HG02884 (cell line): ENCODE results near the gene YARS1.

Source experiments
- ATAC-seq: cut with Tn5 transposase; IDR thresholded peaks from one replicate; pipeline ENCODE4 v1.9.1; 2021; ENCODE audit warnings: mild to moderate bottlenecking, moderate library complexity; ENCODE audit not compliant: unreplicated experiment

Gene YARS1

DNA sequence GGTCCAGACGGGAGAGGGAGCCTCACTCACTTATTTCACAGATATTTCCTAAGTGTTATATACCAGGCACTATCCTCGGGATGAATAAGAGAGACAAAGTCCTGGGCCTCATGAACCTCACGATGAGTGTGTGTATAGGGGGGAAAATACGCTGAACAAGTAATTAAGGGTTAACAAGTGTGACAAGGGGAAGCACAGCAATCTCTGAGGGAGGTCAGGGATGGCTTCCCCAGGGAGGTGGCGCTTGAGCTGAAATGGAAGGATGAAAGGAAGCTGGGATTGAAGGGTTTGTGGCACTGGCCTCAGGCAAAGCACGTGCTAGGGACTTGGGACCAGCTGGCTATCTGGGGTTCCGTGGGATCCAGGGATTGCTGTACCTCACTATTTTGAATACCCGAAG, 68.2 kb downstream of the YARS1 start:
- no peak for ATAC-seq

DNA sequence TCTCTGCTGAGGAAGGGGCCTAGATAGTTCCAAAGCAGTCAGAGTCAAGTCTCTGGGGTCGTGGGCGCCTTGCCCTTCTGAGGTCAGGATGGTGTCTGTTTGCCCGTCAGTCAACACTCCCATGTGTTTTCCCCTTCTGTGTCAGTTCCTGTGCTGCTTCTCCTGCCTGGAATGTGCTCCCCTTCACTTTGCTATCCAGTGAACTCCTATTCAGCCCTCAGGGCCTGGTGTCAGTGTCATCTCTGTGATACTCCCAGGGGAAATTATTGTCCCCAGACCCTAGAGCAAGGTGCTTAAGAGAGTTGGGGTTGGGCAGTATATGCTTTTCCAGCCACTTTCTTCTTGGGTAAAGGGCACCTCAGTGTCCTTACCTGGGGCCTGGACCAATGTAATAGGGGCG, 68.8 kb downstream of the YARS1 start:
- ATAC-seq, result no peak

DNA sequence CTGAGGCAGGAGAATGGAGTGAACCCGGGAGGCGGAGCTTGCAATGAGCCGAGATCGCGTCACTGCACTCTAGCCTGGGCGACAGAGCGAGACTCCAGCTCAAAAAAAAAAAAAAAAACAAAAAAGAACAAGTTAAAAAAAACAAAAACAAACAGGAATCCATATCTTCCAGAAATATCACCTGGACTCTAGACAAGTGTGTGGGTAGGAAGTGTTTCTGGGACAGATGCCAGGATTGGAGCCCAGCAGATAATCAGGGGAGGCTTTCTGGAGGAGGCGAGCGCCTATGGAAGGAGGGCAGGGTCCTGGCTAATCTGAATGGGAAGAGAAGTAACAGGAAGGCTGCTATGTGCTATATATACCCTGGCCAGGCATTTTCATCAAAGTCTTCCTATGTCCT, 71.0 kb downstream of the YARS1 start:
- no peak for ATAC-seq

DNA sequence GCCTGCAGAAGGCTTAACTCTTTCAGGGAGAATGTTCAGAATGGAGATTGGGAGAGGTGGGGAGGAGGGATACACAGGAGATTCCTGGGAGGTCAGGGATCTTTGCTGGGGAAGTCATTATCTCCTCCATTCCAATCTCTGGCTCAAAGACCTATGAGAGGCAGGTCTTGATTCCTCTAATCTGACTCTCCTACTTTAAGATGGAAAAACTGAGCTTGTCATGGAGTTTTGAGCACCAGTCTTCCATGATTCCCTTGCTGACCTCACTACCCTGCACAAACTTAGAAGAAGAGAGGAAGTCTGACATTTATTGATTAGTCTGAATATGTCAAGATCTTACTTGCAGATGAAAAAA, 73.1 kb downstream of the YARS1 start:
- ATAC-seq, result no peak

DNA sequence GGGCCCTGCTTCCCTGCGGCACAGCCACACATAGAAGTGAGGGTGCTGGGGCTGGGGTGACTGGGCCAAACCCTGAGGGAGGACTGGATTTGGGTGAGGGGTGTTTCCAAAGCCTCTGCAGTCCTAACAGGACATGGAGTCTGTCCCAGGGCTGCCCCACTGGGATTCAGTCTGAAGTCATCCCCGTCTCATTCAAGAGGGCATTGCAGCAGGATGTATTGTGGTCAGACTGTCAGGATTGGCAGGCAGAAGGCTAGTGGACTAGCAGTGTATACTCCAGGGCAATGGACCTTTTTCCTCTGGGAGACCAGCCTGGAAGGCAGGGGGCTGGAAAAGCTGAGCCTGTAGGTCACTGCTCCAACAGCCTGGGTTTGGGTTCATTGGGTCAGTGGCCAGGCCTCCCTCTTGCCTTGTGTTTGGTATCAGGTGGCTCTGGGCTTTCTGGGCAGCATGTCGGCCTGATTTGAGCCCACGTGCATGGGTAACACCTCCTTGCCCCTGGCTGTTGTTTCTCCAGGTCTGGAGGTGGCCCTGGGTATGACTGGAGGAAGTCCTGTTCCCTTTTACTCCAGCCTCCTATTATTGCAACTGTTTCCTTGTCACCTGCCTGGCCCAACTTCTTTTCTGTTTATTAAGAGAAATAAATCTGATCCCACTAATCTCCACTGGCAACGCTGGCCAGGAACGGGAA, 73.6 kb downstream of the YARS1 start:
- no peak for ATAC-seq

DNA sequence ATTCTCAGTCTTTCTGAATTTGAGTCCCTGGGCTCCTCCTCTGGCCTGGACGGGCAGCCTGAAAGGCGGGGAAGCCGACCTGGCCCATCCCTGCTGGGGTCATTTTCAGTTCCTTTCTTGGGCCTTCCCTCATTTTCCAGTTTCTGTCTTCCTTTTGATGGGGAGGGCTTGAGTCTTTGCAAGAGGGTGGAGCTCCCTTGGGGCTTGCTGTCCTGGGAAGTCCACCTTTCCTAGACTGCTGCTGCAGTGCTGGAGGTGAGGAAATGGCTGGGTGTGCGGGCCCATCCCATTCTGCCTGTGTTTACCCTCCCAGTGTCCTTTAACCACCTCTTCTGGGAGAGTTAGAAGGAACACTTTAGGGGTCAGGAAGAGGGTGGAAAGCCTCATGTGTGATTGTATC, 74.2 kb downstream of the YARS1 start:
- ATAC-seq, result no peak

DNA sequence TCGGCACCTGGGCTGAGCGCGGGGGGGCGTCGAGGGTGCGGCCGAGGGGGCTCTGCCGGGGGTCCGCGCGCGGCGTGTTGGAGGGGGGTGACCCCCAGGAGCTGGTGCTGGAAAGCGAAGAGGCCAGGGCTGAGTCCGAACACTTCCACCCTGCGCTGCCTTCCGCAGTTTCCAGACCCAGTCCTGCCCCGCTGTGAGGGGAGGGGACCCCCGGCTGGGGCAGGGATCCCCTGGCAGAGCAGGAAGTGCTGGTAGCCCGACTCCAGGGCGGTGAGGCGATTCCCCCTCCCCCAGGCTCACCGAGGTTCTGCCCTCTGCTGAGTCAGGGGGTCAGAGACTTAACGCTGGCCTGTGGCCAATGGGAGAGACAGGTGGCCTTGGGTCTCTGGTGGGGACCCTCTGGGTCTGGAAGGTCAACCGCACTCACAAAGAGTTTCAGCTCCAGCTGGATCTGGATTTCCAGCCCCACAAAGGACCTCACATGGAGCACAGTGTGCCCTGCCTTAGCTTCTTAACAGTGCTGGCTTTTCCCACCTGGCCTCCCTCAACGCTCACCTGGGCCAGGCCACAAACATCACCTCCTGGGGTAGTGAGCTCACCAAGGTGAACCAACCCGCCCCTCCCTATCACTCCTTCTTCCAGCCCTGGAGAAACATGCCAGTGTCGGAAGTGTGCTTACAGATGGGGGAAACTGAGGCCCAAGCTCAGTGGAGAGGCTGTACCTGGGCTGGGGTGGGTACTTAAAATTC, 74.8 kb downstream of the YARS1 start:
- ATAC-seq, result no peak

DNA sequence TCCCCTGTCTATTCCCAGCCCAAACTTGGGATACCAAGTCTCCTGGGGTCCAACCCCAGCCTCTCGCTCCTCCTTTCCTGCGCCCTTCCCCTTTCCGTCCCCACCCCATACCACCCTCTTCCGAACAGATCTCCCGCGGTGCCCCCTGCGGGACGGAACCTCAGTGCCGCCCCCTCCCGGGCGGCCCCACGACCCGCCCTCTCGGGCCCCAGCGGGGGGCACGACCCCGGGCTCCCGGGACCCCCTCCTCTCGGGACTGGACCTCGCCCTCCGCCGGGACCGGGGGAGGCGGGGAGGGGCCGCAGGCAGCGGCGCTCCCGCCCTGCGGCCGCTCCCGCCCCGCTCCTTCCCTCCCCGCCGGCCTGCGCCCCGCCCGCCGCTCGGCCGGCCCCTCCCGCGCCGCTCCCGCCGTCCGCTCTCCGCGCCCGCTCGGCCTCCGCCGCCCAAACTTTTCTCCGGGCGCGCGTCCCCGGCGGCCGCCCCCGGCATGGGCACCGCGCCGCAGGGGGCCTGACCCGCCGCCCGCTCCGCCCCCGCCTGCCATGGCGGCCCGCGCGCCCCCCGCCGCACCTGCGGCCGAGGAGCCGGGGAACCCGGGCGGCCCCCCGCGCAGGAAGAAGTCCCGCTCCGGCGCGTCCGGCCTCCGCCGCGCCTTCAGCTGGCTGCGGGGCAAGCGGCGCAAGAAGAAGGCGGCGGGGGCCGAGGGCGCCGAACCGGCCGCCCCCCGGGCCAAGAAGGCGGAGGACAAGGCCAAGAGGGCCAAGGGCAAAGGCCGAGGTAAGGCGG, 75.6 kb downstream of the YARS1 start:
- ATAC-seq, result no peak

DNA sequence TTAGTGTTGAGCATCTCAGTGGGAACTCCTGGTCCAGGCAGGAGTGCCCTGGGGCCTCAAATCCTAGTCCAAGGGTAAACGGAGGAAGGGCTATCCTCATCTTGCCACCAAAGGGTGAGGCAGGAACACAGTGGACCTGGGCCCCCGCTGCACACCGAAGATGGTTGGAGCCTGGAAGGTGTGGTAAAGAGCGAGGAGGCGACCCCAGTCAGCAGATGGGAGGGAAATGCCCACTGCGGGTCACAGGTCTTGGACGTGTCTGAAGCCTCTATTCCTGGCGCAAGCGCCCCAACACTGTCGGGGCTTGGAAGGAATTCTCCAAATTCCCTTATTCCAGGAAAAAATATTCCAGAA, 76.1 kb downstream of the YARS1 start:
- no peak for ATAC-seq

DNA sequence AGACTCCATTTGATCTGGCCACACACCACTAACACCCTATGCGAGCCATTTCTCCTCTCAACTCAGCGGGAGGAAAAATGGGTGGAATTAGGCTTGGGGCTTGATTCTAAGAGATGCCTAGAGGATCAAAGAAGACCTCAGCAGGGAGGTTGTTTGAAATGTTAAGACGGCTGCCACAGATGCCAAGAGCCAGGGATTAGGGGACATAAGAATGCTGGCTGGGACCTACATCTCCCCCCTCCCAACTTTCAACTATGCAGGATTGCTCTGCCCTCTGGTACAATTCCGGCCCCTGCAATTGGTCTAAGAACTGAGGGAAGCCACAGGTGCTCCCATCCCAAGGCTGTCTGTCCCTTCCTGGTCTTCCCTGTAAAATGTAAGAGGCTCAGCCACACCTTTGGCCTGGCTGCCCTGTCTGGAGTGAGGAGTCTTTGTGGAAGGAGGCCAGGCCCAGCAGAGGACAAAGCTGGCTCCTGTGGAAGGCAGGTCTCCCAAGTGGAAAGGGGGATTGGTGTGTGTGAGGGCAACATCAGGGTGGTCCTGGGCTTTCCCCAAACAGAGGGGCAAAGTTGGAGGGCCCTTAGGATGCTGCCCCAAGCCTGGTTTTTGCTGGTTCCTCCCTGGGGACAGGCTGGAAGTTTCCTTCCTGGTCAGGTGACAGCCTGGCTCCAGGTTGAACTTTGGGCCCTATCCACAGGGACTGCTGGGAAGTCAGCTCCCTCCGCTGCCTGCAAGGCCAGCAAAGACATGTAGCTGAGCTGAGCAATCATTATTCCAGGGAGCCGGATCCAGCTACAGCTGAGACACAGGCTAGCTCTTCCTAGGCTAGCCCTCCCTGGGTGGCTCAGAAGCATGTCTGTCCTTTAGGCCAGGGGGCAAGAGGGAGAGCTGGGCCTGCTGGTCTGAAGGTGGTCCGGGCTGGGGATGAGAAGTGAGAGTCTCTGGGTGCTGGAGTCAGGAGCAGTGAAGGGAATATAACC, 80.1 kb downstream of the YARS1 start:
- no peak for ATAC-seq

DNA sequence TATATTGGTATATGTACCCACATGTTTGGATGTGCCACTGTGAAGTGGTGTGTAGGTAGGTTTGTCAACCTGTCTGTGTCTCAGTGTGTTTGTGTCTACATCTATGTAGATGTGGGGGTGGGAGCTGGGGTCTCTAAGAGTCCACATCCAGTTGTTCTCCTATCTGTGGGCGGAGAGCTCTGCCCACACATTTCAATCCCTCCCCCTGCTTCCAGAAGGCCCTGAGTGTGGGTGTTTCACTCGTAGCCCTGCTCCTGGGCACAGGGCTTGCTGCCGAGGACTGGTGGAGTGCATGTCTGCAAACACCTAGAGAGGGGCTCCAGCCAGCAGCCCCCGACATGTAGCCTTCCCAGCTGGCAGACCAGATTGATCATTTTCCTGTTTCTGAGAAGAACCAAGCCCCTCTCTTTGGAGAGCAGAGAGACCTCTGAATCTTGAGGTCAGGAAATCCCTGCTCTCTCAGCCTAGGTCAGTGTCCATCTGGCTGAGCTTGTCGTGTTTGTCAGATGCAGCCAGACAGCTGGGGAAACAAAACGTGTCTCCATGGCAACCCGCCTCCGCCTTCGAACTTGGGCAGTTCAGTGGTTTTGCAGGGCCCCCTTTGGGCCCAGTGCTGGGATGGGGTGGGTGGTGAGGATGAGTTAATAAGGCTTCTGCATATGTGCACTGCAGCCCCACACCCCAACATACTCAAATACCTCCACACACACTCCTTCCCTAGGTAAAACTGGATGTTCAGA, 83.4 kb downstream of the YARS1 start:
- ATAC-seq, result no peak

DNA sequence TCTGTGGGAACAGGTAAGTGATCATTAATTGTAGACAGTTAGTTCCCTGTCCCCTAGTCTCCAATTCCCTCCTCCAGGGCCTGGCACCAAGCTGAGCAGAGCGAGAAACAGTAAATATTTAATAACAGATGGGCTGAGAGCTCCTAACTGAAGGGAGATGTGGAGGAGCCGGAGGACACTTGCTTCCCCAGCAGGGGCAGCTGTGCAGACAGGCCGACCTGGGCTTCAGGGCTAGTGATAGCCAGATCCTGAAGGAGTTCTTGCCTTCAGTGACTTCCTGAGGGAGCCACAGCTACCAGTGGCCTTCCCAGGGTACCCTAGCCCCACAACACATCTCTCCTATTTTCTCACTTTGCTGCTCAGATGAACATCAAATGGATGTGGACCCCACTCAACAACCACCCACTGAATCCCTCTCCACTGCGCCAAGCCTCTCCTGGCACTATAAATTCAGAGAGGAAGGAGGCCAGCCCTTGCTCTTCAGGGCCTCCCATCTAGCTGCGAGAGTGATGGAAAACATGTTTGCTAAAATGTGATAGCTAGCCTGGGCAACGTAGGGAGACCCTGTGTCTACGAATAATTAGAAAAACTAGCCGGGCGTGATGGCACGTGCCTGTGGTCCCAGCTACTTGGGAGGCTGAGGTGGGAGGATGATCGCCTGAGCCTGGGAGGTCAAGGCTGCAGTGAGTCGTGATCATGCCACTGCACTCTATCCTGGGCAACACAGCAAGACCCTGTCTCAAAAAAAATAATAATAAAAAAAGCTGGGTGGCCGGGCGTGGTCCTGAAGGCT, 87.7 kb downstream of the YARS1 start:
- no peak for ATAC-seq

DNA sequence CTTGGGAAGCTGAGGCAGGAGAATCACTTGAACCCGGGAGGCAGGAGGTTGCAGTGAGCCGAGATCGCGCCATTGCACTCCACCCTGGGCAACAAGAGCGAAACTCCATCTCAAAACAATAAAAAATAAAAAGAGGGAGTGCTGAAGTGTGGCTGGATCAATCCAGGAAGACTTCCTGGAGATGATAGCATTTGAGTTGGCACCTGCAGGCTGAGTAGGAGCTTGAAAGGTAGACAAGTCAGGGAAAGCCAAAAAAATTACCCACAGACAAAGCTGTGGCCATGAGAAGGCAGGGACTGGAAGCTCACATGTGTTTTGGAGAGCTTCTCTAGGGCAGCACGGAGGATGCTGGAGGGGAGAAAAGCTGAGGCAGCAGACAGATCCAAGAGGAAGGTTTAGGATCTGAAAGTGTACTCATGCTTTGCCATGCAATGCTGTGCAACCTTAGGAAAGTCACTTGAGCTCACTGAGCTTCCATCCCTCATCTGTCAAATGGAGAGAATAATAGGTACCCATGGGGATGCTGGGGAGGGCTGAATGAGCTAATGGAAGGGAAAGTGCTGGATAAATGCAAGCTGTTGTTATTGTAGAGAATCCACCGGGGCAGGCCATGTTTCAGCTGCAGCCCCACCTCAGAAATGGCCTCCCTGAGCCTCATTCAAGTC, 88.6 kb downstream of the YARS1 start:
- ATAC-seq, result no peak

DNA sequence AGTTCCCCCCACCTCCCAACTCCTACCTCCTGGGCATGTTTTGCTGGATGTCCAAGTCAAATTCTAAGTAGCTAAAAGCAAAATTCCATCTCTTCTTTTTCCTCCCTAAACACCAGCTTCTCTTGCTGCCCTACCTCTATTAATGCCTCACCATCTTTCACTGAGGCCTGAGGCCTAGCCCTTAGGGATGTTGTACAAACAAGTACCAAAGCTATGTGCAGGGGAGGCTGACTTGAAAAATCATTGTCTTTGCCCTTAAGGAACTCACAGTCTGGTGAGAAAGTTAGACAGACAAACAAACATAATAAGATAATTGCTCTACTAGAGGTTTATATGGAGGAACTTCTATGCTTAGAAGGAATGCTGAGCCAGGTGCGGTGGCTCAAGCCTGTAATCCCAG, 89.3 kb downstream of the YARS1 start:
- ATAC-seq, result no peak

DNA sequence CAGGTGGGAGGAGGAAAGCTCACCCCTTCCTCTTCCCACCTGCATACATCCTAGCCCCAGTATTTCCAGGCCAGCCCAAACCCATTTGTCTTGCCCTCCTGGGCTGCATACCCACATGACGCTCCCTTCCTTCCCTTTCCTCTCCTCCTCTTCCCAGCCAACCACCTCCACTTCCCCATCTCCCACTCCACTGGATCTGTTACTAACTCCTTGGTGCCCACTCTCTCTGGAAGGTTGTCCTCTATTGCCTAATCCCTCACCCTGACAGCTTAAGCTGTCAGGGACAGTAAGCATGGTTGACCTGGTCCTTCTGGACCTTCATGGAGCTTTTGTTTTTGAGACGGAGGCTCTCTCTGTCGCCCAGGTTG, 91.6 kb downstream of the YARS1 start:
- no peak for ATAC-seq
